Natural killer cell (primary cell): Measurements from ENCODE around the gene ARHGEF11. TPM values are rescaled to one million over a fixed set of nuclear protein-coding genes. Genes with fewer than 3 reads are reported as not detected.
A peak's percentile ranks its signal among the peaks of the same experiment; 100 is the strongest.

Experiments used
- ATAC-seq, 3 donors: fragments of 150-1000 bp in 2 of 3; fragments of 200-7000 bp in 1 of 3; cut with Tn5 transposase; 1 replicate in 1 of 3; 2 replicates in 2 of 3; pipeline ENCODE4 v1.10.0; 2021; ENCODE audit warnings: mild to moderate bottlenecking in 2 of 3, moderate library complexity in 2 of 3
- DNase-seq, 2 donors: peaks; one replicate each; pipeline versions ENCODE4 v3.0.0 to v3.0.0-alpha.2; 2013 to 2021; ENCODE audit warnings: mixed read lengths in 1 of 2
- H3K27ac ChIP-seq: one replicate; pipeline ENCODE4 v1.5.1; 2013; ENCODE audit warnings: mild to moderate bottlenecking, low read length
- H3K27me3 ChIP-seq: one replicate; pipeline ENCODE4 v1.6.1; 2013; ENCODE audit warnings: low read length; ENCODE audit not compliant: control insufficient read depth, insufficient read depth
- H3K36me3 ChIP-seq: one replicate; pipeline ENCODE4 v1.6.1; 2013; ENCODE audit warnings: low read length; ENCODE audit not compliant: control insufficient read depth, insufficient read depth
- H3K4me1 ChIP-seq: one replicate; pipeline ENCODE4 v1.6.1; 2013; ENCODE audit warnings: low read length; ENCODE audit not compliant: control insufficient read depth, insufficient read depth
- H3K4me3 ChIP-seq: one replicate; pipeline ENCODE4 v1.5.1; 2013; ENCODE audit warnings: low read length
- H3K9me3 ChIP-seq: one replicate; pipeline ENCODE4 v1.6.1; 2013; ENCODE audit warnings: low read length; ENCODE audit not compliant: control insufficient read depth, insufficient read depth
- H3K27ac Mint-ChIP-seq, 2 donors: one replicate each; pipeline ENCODE4 v1.8.0; 2022; ENCODE audit warnings: mild to moderate bottlenecking in 2 of 2, mixed read lengths in 2 of 2, moderate library complexity in 1 of 2
- H3K27me3 Mint-ChIP-seq, 2 donors: one replicate each; pipeline ENCODE4 v1.8.0; 2022; ENCODE audit warnings: low read depth in 2 of 2, mixed read lengths in 2 of 2
- H3K36me3 Mint-ChIP-seq: one replicate; pipeline ENCODE4 v1.8.0; 2022; ENCODE audit warnings: mixed read lengths
- H3K4me1 Mint-ChIP-seq, 2 donors: one replicate each; pipeline ENCODE4 v1.8.0; 2022; ENCODE audit warnings: mixed read lengths in 2 of 2
- H3K4me3 Mint-ChIP-seq: one replicate; pipeline ENCODE4 v1.8.0; 2022; ENCODE audit warnings: mild to moderate bottlenecking, moderate library complexity, mixed read lengths
- H3K9me3 Mint-ChIP-seq, 2 donors: one replicate each; pipeline ENCODE4 v1.8.0; 2022; ENCODE audit warnings: mixed read lengths in 2 of 2
- WGBS: methylation state at CpG from one replicate; pipeline ENCODE4 v1.1.7; 2013; ENCODE audit warnings: missing lambda C conversion rate; ENCODE audit not compliant: insufficient coverage; 5-methylcytosine and 5-hydroxymethylcytosine counted together
- intact Hi-C: fragments of 100-400 bp; cut with micrococcal nuclease; formaldehyde crosslinking; loops from one replicate; pipeline ENCODE4 v1.14.2; 2022
- total RNA-seq, 4 donors: library from RNA; stranded (reverse); fragments of 120-200 nt in 1 of 4; gene quantifications; one replicate each; pipeline versions ENCODE4 v1.2.3 to v1.2.4, GENCODE V29; 2013 to 2022
- TF ChIP-seq, protein P1 (sequence below): fragments of 200-600 bp; IDR thresholded peaks from one replicate; pipeline ENCODE4 v1.8.0; 2022; ENCODE audit warnings: antibody characterized with exemption

ARHGEF11 gene
- total RNA-seq, 3 donors from 2014 or later (not counting 1 experiment from before 2014, with no cell fraction given): 1.7 to 2.8 (median 2.4) TPM

DNA sequence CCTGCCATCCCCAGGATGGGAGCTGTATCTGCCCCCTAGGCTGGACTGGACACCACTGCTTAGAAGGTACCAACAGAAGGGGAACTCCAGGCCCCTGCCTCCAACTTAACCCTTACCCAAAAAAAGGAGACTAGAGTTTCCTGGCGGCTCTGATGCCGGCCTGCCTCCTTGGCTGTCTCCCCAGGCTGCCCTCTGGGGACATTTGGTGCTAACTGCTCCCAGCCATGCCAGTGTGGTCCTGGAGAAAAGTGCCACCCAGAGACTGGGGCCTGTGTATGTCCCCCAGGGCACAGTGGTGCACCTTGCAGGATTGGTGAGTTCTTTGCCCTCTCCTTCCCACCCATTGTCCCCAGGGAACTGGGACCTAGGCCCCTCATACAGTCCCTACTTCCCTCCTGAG, 133.2 kb downstream of the ARHGEF11 start:
- peaks cover 0 to 3% of the 10 kb centered on the region in 2 donors for H3K4me1 Mint-ChIP-seq
- H3K4me1 ChIP-seq: peaks cover 3% of the 10 kb centered on the region
- no peak overlapping the region for H3K4me3 ChIP-seq
- intact Hi-C loops: no loop called here
- no peak overlapping the region for H3K27ac ChIP-seq
- 95% methylated on average over 2 of the region's 2 CpGs for WGBS
- H3K9me3 Mint-ChIP-seq: no peaks in the 10 kb centered on the region
- H3K36me3 Mint-ChIP-seq: no peaks in the 10 kb centered on the region
- no peak overlapping the region for H3K27ac Mint-ChIP-seq
- no peak for ATAC-seq
- no peaks in the 10 kb centered on the region for H3K36me3 ChIP-seq
- H3K27me3 Mint-ChIP-seq: peaks cover 10 to 14% of the 10 kb centered on the region in 2 donors
- H3K27me3 ChIP-seq: no peaks in the 10 kb centered on the region
- no peaks in the 10 kb centered on the region for H3K9me3 ChIP-seq
- no peak for DNase-seq
- no peak overlapping the region for H3K4me3 Mint-ChIP-seq
- TF ChIP-seq, protein P1, sequence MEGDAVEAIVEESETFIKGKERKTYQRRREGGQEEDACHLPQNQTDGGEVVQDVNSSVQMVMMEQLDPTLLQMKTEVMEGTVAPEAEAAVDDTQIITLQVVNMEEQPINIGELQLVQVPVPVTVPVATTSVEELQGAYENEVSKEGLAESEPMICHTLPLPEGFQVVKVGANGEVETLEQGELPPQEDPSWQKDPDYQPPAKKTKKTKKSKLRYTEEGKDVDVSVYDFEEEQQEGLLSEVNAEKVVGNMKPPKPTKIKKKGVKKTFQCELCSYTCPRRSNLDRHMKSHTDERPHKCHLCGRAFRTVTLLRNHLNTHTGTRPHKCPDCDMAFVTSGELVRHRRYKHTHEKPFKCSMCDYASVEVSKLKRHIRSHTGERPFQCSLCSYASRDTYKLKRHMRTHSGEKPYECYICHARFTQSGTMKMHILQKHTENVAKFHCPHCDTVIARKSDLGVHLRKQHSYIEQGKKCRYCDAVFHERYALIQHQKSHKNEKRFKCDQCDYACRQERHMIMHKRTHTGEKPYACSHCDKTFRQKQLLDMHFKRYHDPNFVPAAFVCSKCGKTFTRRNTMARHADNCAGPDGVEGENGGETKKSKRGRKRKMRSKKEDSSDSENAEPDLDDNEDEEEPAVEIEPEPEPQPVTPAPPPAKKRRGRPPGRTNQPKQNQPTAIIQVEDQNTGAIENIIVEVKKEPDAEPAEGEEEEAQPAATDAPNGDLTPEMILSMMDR: no peak

DNA sequence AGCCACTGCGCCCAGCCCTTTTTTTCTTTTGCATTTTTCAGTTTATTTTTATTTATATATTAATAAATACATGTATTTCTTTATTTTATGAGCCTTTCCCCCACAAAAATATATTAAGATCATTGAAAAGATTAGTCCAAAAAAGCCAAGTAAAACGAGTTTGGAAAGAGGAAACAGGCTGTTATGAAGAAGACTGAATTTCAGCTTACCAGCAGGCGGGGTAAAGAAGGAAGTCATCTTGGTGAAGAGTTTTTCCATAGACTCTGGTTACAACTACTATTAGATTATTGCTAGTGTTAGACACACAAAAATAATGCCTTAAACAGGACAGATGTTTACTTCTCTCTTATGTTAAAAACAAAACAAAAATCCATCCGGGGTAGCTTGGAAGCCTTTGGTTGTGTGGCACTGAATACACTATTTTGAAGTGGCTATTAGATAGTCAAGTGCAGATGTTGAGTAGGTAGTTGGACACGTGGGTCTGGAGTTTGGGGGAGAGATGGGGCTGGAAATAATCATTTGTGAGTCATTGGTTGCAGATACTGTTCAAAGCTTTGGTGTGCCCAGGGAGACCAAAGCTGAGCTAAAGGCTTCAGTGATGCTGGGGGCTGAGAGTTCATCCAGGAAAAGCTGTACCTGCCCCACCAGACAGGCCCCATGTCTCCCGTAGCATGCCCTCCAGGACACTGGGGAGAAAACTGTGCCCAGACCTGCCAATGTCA, 133.8 kb downstream of the ARHGEF11 start:
- no peaks in the 10 kb centered on the region for H3K9me3 ChIP-seq
- TF ChIP-seq, protein P1: no peak
- no peak overlapping the region for H3K4me3 Mint-ChIP-seq
- no peak overlapping the region for H3K27ac Mint-ChIP-seq
- H3K36me3 ChIP-seq: no peaks in the 10 kb centered on the region
- H3K4me3 ChIP-seq: no peak overlapping the region
- H3K27me3 Mint-ChIP-seq: peaks cover 12 to 14% of the 10 kb centered on the region in 2 donors
- peaks cover 3% of the 10 kb centered on the region for H3K4me1 ChIP-seq
- 82% methylated on average over 3 of the region's 6 CpGs for WGBS
- no peak for ATAC-seq
- intact Hi-C loops: no loop called here
- H3K27ac ChIP-seq: no peak overlapping the region
- H3K9me3 Mint-ChIP-seq: no peaks in the 10 kb centered on the region
- H3K4me1 Mint-ChIP-seq: peaks cover 0 to 3% of the 10 kb centered on the region in 2 donors
- DNase-seq: no peak
- H3K27me3 ChIP-seq: no peaks in the 10 kb centered on the region
- H3K36me3 Mint-ChIP-seq: no peaks in the 10 kb centered on the region

DNA sequence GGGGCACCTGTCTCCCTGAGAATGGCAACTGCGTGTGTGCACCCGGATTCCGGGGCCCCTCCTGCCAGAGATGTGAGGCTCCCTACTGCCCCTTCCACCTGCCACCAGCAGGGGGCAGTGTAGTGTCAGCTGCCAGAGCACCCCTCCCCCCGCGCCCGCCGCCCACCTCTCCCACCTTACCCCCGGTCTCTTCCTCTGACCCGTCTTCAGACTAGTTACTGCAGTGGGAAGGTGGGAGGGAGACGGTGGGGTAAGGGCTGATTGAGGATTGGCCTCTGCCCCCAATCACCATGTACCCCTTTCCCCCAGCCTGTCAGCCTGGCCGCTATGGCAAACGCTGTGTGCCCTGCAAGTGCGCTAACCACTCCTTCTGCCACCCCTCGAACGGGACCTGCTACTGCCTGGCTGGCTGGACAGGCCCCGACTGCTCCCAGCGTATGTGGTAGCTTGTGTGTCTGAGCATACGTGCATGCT, 135.2 kb downstream of the ARHGEF11 start:
- Histone ChIP-seq H3K36me3 (no peaks in the 10 kb centered on the region), H3K4me3 (no peak overlapping the region), H3K27me3 (no peaks in the 10 kb centered on the region), H3K4me1 (peaks cover 3% of the 10 kb centered on the region), H3K27ac (no peak overlapping the region), H3K9me3 (no peaks in the 10 kb centered on the region)
- Mint-ChIP-seq H3K27ac (no peak overlapping the region), H3K4me3 (no peak overlapping the region), H3K4me1 (peaks cover 0 to 3% of the 10 kb centered on the region in 2 donors), H3K36me3 (no peaks in the 10 kb centered on the region), H3K27me3 (peaks cover 7 to 8% of the 10 kb centered on the region in 2 donors), H3K9me3 (no peaks in the 10 kb centered on the region)
- peak; percentile 54 to 72 (median 69) for ATAC-seq
- TF ChIP-seq, protein P1: peak; percentile 78
- WGBS: 80% methylated on average over 11 of the region's 18 CpGs
- intact Hi-C loops: no loop called here
- DNase-seq: peak; percentile 48 to 79
